Measurements from ENCODE around the gene SMIM13.

SMIM13 gene

GRCh38 chr6:11123978-11124377 lies 30.3 kb downstream of the SMIM13 start:
- no peak for DNase-seq

- no peak for DNase-seq
Observed at GRCh38 chr6:11126876-11127275, 33.2 kb downstream of the SMIM13 start.

- DNase-seq, result no peak
Observed at GRCh38 chr6:11128608-11129007, 35.0 kb downstream of the SMIM13 start.

- DNase-seq, result no peak
Observed at GRCh38 chr6:11129908-11130565, 36.4 kb downstream of the SMIM13 start.

GRCh38 chr6:11130605-11131004 lies 37.0 kb downstream of the SMIM13 start:
- DNase-seq, result no peak

- DNase-seq, result no peak
Observed at GRCh38 chr6:11132194-11132888, 38.7 kb downstream of the SMIM13 start.

- DNase-seq, result no peak
Observed at GRCh38 chr6:11133281-11133680, 39.6 kb downstream of the SMIM13 start.

GRCh38 chr6:11136809-11137208 lies 43.2 kb downstream of the SMIM13 start:
- no peak for DNase-seq

GRCh38 chr6:11139051-11139960 lies 45.7 kb downstream of the SMIM13 start:
- DNase-seq, result no peak

GRCh38 chr6:11140056-11140455 lies 46.4 kb downstream of the SMIM13 start:
- no peak for DNase-seq

GRCh38 chr6:11141295-11141694 lies 47.7 kb downstream of the SMIM13 start:
- DNase-seq, result no peak

- DNase-seq, result no peak
Observed at GRCh38 chr6:11142296-11143027, 48.8 kb downstream of the SMIM13 start.

GRCh38 chr6:11143394-11144371 lies 50.0 kb downstream of the SMIM13 start:
- DNase-seq, result no peak

- DNase-seq, result peak; percentile 78
Observed at GRCh38 chr6:11144393-11144851, 50.8 kb downstream of the SMIM13 start.

- DNase-seq, result no peak
Observed at GRCh38 chr6:11146117-11146826, 52.6 kb downstream of the SMIM13 start.

- DNase-seq, result no peak
Observed at GRCh38 chr6:11149551-11149950, 55.9 kb downstream of the SMIM13 start.

- no peak for DNase-seq
Observed at GRCh38 chr6:11151488-11151887, 57.9 kb downstream of the SMIM13 start.

GRCh38 chr6:11152581-11152980 lies 58.9 kb downstream of the SMIM13 start:
- no peak for DNase-seq

- DNase-seq, result no peak
Observed at GRCh38 chr6:11153447-11153846, 59.8 kb downstream of the SMIM13 start.

- no peak for DNase-seq
Observed at GRCh38 chr6:11155589-11155988, 62.0 kb downstream of the SMIM13 start.

- DNase-seq, result no peak
Observed at GRCh38 chr6:11160199-11160598, 66.6 kb downstream of the SMIM13 start.
